ENCODE measurements around the gene SNX9.

DNA sequence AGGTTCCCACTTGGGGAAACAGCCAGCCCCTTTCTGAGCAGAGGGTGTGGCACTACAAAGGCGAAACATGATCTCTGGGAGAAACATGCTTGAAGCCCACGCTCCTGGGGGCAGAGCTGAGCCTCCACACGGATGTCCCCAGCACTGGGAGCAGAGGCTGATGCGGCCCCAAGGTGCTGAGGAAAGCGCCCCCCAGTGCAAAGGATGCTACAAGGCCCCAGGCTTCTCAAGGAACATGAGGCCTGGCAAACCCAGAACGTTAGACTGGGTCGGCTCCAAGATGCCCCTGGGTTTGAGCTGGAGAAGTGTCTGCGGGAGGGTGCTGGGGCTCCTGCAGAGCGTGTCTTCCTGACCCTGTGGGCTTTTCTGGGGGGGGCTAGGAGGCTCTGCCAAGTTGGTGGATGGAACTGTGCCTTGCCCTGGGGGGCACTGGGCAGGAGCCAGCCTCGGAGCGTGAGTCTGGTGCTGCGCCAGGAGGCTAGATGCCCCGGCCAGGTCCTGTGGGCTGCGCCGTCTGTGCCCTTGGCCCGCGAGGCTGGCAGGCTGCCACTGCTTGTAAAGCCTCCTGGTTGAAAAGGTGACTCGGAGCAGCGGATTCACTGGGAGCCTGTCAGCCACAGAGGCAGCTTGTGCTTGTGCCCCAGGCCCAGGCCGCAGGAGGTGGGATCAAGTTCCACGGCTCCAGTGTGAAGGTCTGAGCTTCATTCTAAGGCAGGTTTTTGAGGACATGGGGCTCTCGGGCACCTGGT is 166.7 kb downstream of the SNX9 start:
- TF ChIP-seq, protein P1, sequence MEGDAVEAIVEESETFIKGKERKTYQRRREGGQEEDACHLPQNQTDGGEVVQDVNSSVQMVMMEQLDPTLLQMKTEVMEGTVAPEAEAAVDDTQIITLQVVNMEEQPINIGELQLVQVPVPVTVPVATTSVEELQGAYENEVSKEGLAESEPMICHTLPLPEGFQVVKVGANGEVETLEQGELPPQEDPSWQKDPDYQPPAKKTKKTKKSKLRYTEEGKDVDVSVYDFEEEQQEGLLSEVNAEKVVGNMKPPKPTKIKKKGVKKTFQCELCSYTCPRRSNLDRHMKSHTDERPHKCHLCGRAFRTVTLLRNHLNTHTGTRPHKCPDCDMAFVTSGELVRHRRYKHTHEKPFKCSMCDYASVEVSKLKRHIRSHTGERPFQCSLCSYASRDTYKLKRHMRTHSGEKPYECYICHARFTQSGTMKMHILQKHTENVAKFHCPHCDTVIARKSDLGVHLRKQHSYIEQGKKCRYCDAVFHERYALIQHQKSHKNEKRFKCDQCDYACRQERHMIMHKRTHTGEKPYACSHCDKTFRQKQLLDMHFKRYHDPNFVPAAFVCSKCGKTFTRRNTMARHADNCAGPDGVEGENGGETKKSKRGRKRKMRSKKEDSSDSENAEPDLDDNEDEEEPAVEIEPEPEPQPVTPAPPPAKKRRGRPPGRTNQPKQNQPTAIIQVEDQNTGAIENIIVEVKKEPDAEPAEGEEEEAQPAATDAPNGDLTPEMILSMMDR (conservative IDR thresholded peaks at IDR 0.05) = no peak
- TF ChIP-seq ZFX (IDR thresholded peaks at IDR 0.05) = no peak
